ENCODE results near the gene RASD1.

The RASD1 gene, protein sequence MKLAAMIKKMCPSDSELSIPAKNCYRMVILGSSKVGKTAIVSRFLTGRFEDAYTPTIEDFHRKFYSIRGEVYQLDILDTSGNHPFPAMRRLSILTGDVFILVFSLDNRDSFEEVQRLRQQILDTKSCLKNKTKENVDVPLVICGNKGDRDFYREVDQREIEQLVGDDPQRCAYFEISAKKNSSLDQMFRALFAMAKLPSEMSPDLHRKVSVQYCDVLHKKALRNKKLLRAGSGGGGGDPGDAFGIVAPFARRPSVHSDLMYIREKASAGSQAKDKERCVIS

DNA sequence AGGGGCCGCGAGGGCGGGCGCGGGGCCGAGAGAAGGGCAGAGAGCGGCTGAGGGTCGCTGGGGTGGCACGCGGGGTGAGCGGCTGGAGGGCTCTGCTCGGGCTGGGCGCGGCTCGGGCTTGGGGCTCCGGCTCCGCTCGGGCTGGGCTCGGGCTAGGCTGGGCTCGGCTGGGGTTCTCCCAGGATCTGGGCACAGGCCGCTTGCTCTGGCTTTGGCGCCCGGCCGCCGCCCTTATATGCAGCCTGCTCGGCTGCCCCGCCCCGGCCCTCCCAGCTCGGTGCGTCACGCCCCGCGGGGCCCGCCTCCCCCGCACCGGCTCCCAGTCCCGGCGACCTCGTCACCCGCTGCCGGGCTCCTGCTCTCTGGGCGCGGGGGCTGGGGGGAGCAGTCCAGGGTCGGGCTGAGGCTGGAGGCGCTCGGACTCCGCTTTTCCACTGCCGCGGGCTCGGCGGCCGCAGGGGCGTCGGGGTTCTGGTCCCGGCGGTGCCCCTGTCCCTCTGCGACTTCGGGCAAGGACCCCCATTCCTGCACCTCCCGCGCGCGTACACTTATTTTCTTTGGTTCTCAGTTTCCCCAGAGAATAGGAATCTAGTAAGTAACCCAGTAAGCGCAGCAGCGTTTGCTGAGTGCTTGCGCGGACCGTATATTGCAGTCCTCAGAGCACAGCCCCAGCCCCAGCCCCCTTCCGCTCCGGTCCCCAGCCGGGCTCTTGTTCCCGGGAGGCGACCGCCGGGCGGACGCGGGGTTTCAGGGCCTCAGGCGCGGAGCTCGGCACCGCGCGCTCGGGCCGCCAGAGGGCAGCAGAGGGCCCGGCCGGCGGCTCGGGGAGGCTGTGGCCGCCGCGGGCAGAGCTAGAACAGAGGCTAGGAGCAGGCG lies at the start of gene RASD1:
TSS of gene RASD1 (minus strand) at position 207 of the 876 bp plus-strand sequence. CDS start 214 bp downstream, outside the sequence.
- peak; percentile 60 for DNase-seq

DNA sequence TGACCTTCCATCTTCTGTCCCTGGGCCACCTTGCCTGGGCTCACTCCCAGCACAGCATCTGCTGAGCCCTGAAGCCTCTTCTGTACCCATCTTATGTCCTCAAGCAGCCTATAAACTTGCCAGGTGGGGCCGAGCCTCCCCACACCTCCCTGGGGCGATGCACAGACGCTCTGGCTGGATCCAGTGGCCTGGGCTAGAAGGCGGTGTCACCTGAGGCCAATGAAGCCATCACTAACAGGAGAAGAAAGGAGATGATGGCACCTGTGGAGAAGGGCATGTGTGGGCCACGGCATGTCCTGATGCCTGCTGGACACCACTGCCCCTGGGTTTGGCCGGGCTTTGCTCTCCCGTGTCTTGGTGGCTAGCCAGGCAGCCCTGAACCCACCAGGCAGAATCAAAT lies 49.8 kb upstream of the RASD1 start:
- no peak for DNase-seq

DNA sequence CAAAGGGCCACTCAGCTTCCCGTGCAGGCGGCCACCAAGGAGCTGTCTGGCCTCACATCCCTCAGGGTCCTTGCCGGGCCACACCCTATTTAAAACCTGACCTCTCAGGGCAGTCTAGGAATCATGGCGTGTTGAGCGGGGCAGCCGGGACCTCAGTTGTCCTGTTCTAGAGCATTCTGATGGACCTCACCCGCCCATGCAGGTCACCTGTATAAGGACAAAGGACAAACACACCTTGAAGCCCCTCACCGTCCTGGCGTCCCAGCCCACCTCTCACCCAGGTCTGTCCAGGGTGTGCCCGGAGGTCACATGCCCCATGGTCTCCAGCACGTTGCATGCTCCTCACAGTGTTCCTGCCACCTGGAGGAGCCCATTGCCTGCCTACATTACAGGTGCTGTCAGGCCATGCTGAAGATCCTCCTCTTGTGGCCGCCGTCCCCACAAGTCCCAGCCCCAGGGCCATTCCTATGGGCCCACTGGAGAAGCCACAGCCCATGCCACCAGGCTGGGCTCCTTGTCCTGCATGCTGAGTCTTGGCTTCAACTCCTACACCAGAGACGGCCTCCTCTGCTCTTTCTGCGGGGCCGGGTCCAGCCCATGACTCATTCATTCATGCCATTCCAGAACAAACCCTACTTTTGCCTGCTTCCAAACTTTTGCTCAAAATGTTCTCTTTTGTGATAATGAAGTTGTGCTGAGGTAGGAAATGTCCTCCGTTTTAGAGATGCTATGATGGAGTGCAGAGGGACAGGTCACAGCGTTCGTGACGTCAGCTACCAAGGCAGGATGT lies 49.0 kb upstream of the RASD1 start:
- DNase-seq: no peak

DNA sequence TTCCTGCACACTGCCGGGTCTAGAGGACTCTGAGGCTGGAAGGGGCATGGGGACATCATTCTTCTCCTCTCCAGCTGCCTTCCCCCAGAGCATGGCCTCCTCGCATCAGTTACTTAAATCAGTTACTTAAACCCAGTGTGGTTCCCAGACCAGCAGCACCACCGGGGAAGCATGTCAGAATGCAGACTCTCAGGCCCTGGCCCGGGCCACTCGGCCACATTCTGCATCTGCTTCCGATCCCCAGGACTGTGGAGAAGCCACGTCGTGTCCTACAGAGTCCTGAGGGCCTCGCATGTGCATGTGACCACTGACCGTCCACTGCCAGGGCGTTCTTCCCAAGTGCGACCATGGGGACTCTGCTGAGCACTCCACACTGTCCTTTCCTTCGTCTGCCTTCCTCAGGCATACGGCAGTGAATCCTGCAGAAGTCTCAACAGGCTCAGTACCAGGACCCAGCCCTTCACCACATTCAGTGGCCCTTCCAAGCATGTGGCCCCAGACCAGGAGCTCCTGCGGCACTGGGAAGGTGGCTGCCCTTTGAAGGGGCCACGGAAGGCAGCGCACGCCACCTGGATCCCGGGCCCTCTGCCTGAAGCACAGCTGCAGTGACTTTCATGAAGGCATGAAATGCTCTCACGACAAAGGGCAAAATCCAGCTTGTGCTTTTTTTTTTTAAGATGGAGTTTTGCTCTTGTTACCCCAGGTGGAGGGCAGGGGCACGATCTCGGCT lies 46.9 kb upstream of the RASD1 start:
- no peak for DNase-seq

DNA sequence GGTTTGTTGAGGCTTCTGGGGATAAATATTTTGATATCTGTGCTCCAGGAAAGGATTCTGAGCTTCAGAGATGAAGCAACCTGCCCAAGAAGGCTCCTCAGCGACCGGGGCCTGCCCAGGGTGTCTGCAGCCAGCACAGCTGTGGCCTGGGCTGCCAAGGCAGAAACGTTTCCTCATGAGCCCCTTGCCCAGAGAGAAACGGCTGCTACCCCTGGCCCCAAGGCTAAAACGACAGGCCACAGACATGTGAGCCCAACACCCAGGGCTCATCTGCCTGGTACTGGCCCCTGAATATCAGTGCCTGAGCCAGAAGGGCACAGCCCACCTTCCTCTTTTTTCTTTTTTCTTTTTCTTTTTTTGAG lies 45.4 kb upstream of the RASD1 start:
- DNase-seq: no peak

DNA sequence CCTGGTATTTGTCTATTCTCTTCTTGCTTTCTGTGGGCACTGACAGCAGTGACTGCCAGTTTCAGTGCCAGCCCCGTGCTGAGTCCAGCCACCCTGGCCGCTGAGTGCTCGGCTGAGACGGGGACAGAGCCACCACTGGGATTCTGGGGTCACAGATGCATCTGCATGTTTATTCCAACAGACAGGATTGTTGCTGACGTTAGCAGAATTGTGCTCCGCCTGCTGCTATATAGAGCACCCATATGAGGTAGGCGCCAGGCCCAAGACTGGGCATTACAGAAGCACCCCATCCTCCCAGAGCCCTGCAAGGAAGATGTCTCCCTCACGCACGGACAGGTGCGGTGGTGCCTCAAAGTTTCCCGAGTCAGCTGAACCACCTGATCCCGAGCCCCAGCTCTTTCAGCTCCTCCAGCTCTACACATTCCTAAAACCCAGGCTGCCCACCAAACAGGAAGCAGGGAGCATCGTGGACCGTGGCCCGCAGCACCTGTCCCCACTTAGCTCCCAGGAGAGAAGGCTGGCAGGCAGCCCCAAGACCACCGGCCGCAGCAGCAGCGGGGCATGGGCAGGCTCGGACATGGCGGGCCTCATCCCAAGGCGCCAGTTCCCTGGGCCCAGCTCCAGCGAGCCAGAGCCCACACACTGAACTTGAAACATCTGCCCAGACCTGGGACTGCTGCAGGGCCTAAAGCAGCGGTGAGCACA lies 44.9 kb upstream of the RASD1 start:
- no peak for DNase-seq

DNA sequence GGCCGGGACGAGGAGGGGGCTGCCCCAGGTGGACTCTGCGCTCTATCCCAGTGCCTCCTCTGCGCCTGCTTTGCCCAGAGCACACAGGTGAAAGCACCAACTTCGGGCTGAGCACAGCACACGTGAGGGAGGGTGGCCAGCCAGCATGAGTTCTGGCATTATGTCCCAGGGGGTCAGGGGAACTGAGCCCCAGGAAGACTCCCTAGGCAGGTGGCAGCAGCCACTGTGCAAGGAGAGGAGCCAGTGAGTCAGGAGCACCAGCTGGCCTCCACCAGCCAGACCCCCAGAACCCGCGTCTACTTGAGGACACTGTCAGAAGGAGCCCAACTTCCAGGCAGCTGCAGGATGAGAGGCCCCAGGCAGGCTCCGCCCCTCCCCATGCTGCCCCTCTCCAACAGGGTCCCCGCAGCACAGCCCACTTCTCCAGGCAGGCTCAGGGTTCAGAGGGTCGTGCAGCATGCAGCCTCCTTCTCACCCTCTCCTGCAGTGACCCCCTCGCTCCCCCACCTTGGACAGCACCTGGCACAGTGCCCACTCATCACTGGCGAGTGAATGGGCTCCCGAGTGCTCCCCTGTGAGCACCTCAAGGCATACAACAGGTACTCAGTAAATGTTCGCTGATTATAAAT lies 44.2 kb upstream of the RASD1 start:
- no peak for DNase-seq

- DNase-seq: no peak
Measured at GRCh38 chr17:17539591-17539990, 43.4 kb upstream of the RASD1 start.

- no peak for DNase-seq
Measured at GRCh38 chr17:17538417-17539391, 42.5 kb upstream of the RASD1 start.

DNA sequence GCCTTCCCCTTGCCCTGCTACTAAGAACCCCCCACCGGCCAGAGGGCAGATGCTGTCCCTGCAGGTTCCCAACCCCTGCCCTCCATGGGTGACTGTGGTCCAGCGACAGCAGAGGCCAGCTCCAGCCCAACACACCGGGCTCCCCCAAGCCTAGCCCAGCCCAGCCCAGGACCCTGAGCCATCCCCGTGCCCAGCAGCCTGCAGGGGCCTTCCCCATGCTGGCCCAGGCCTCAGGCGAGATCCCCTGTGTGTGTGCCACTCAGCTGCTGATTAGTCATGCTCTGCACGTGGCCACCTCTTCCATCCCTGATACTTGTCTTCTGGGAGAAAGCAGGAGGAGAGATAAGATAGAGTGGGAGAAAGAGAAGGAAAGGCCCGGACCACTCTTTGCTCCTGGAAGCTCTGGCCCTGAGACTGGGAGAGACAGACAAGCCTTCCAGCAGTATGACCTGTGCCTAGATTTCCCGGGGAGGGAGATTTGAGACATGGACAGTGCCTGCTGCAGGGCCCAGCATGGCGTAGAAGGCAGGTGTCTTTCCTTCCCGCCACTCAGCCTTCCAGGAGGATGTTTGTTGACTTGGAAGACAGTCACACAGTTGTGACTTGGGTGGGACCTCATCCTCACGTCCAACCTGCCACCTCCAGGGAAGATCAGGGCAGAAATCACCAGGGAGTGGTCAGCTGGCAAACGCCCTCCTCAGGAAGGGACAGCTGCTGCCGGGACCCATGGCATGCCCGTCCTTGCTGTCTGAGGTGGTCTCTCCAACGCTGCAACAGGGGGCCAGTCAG lies 41.3 kb upstream of the RASD1 start:
- DNase-seq: no peak

- DNase-seq: no peak
Measured at GRCh38 chr17:17536702-17537101, 40.5 kb upstream of the RASD1 start.

- DNase-seq: no peak
Measured at GRCh38 chr17:17535957-17536356, 39.8 kb upstream of the RASD1 start.

GRCh38 chr17:17533901-17534441 lies 37.8 kb upstream of the RASD1 start:
- DNase-seq: no peak

- DNase-seq: no peak
Measured at GRCh38 chr17:17532991-17533390, 36.8 kb upstream of the RASD1 start.

- no peak for DNase-seq
Measured at GRCh38 chr17:17531156-17531555, 35.0 kb upstream of the RASD1 start.

DNA sequence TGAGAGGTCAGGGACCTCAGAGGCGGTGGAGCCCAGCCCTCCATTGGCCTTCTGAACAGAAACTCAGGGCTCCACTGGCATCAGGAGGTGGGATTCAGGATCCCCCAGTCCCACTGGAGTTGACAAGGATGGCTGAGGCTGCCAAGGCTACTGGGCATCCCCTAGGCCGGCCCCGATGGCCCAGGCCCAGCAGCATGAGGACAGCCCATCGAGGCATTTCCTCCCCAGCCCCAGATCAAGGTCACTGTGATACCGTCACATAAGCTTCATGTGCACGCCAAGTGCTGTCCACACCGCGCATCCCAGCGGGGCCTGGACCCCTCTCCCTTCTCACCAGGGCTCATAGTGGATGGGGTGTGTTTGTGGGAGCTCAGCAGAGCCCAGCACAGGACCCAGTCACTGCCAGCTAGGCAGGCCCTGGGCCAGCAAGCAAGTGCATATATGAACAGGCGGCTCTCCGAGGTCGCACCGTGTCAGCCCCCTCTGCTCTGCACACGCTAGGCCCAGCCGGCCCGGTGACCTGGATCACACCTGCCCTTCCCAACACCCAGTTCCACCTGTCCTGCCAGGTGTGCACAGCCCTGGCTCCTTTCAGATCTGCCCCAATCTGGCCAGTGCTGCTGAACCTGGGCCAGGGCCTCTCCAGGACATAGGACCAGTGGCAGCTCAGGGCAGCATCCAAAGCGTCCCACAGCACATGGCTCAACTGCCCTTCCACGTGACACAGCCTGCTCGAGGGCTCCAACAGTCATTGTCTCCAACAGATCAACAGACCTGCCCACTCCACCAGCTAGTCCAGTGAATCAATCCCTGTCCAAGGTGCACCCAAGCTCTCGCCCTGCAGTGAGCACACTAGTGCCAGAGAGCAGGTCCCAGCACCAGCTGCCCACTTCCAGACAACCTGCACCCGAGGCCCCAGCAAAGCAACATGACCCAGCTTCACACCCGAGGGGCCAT lies 32.8 kb upstream of the RASD1 start:
- DNase-seq: no peak

DNA sequence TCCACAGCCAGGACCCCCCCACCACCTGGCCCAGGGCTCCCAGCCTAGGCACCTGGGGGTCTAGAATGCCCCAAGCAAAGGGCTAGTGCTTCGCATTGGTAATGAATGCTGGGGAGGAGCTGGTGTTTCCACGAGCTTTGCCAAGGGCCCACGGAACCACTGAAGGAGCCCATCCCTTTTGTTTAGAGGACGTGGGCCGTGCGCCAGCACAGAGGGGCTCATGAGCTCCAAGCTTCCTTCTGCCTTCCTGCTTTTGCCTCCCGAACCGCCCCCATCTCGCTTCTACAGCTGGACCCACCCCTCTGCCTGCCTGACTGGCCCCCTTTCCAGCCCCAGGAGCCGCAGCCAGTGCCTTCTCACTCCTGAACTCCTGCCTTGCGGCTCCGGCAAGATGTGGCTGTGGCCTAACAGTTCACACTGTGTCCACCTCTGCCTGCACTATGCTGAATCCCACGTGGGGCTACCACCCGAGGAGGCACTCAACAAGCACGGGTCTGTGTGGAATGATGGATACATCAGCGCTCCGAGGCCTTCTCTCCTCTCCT lies 31.8 kb upstream of the RASD1 start:
- no peak for DNase-seq

DNA sequence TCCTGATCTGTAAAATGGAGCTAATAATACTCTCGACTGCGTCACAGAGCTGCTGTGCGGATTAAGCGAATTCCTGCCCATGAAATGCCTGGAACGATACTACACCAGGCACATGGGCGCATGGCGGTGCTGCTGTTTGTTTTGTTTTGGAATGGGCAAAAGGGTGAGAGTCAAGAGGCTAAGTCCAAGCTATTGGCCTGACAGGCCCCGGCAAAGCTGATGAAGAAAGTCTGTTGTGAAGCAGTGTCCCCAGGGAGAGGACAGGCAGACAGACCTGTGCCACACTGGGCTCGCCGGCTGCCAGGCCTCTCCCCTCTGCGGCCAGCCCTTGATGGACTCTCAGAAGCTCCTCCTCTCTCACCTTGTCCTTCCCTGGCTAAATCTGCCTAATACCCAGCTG lies 31.3 kb upstream of the RASD1 start:
- no peak for DNase-seq

Data from kidney glomerular epithelial cell (primary cell).